NCI-H510A treated with DMSO at 0.1 percent for 48 hours (cell line): ENCODE measurements around the gene OR51B2.

Experiments used
- DNase-seq: peaks from one replicate; lab custom pipeline; 2025; lab: John Stamatoyannopoulos, UW

OR51B2 gene

GRCh38 chr11:5282628-5283027 lies 41.5 kb downstream of the OR51B2 start:
- DNase-seq: no peak

GRCh38 chr11:5281596-5281995 lies 42.5 kb downstream of the OR51B2 start:
- no peak for DNase-seq

GRCh38 chr11:5280582-5281102 lies 43.5 kb downstream of the OR51B2 start:
- DNase-seq: peak; percentile 24

- DNase-seq: no peak
Observed at GRCh38 chr11:5279471-5280090, 44.5 kb downstream of the OR51B2 start.

GRCh38 chr11:5277807-5278382 lies 46.2 kb downstream of the OR51B2 start:
- DNase-seq: no peak

- no peak for DNase-seq
Observed at GRCh38 chr11:5276697-5277096, 47.4 kb downstream of the OR51B2 start.

- no peak for DNase-seq
Observed at GRCh38 chr11:5275369-5276110, 48.6 kb downstream of the OR51B2 start.

- DNase-seq: no peak
Observed at GRCh38 chr11:5274395-5274794, 49.7 kb downstream of the OR51B2 start.
